Pancreas (tissue), 10 donors: ENCODE results near the gene PXMP4. TPM values are rescaled to one million over a fixed set of nuclear protein-coding genes. Genes with fewer than 3 reads are reported as not detected.

Source experiments
- ATAC-seq, 4 donors: fragments of 200-7000 bp; cut with Tn5 transposase; one replicate each; pipeline versions ENCODE4 v1.8.0 to v1.9.1; 2020; ENCODE audit warnings: mild to moderate bottlenecking in 4 of 4, moderate library complexity in 4 of 4
- DNase-seq, 6 donors: peaks; one replicate each; pipeline ENCODE4 v3.0.0-alpha.2; 2020
- FAIRE-seq: peaks from 2 replicates; lab custom pipeline; 2012; peaks lifted over from hg19 to GRCh38; lab: Jason Lieb, UNC
- H3K27ac ChIP-seq, 4 donors: fragments of 200-600 bp; sonication (generic); 1 replicate in 3 of 4; 2 replicates in 1 of 4; pipeline versions ENCODE4 v1.5.0 to v1.8.0; 2020
- H3K27me3 ChIP-seq, 4 donors: fragments of 200-600 bp; one replicate each; pipeline ENCODE4 v1.8.0; 2021
- H3K36me3 ChIP-seq, 3 donors: fragments of 200-600 bp; sonication (generic) in 1 of 3; one replicate each; pipeline versions ENCODE4 v1.5.0 to v1.8.0; 2020 to 2021
- H3K4me1 ChIP-seq, 3 donors: fragments of 200-600 bp; one replicate each; pipeline ENCODE4 v1.8.0; 2021
- H3K4me3 ChIP-seq, 4 donors: fragments of 200-600 bp; sonication (generic) in 2 of 4; one replicate each; pipeline versions ENCODE4 v1.5.0 to v1.8.0; 2020 to 2021
- H3K9me3 ChIP-seq, 4 donors: fragments of 200-600 bp; one replicate each; pipeline ENCODE4 v1.8.0; 2021
- CTCF ChIP-seq, 4 donors: fragments of 200-600 bp; sonication (generic) in 3 of 4; IDR thresholded peaks; one replicate each; pipeline versions ENCODE4 v1.5.0 to v1.8.0; 2021; ENCODE audit warnings: antibody characterized with exemption in 4 of 4
- WGBS, 2 donors: extraction: QIAGEN DNeasy Blood & Tissue Kit; methylation state at CpG; one replicate each; pipeline ENCODE4 v1.1.7; 2013; 5-methylcytosine and 5-hydroxymethylcytosine counted together
- intact Hi-C, 3 donors: fragments of 100-400 bp; cut with DNase I; formaldehyde crosslinking; loops; one replicate each; pipeline versions ENCODE4 v1.11.1 to v1.14.2; 2022
- polyA plus RNA-seq, 2 donors: library from polyadenylated mRNA; stranded (reverse); fragments of 200-250 nt; gene quantifications; one replicate each; pipeline ENCODE4 v1.2.3, GENCODE V29; 2013
- total RNA-seq, 6 donors: library from RNA; stranded (reverse); fragmentation: NEBNext Ultra II Directional in 4 of 6; extraction: Animal tissue kit (Norgen Biotek cat#: 25700) in 4 of 6; gene quantifications; one replicate each; pipeline versions ENCODE4 v1.2.1 to v1.2.4, GENCODE V29; 2021 to 2023
- donor health status: healthy with polysubstance abuse.
- donor health status: DM: no; HTN: no; CAD: no; lungs with moderate emphysema.
- donor health status: DM: no; HTN: no; CAD: no.
- donor health status: control.
- donor health status: control.
- donor health status: Bipolar disorder and iron deficiency.
- donor health status: DM: yes; HTN: yes; CAD: no.
- donor health status: DM: no; HTN: no; CAD: no.
- donor health status: DM: no; HTN: no; CAD: no.
- donor health status: DM: yes; HTN: yes; CAD: no.

The PXMP4 gene
- total and polyA plus RNA-seq, 8 donors: 2.1 to 8.2 (median 5.4) TPM

GRCh38 chr20:33686100-33686983 is 33.8 kb downstream of the PXMP4 start, which contains the start of gene E2F1:
Gene E2F1, minus strand, starts transcription at chr20:33686385. Its CDS starts 121 bp downstream, at chr20:33686264.
- TF ChIP-seq CTCF (IDR thresholded peaks at IDR 0.05): peak in 1 of 4 donors; percentile 24
- WGBS, 2 donors: 2 to 4% methylated on average over 59 to 101 of the region's 101 CpGs
- no peaks in the 10 kb centered on the region for H3K9me3 ChIP-seq
- intact Hi-C loops: no loop called here
- peak; percentile 99 to 100 (median 100) for ATAC-seq
- no peaks in the 10 kb centered on the region for H3K36me3 ChIP-seq
- H3K27me3 ChIP-seq: no peaks in the 10 kb centered on the region
- no peaks in the 10 kb centered on the region for H3K4me1 ChIP-seq
- FAIRE-seq: no peak
- peak within 1 kb of the TSS; percentile 18 to 46 (median 32) for H3K4me3 ChIP-seq
- DNase-seq: peak; percentile 93 to 99 (median 96)
- no peak within 1 kb of the TSS for H3K27ac ChIP-seq

- no peak overlapping the region for H3K27ac ChIP-seq
- H3K4me3 ChIP-seq: peak overlapping the region; percentile 18 to 46 (median 32)
- intact Hi-C loops: no loop called here
- H3K9me3 ChIP-seq: no peaks in the 10 kb centered on the region
- H3K27me3 ChIP-seq: no peaks in the 10 kb centered on the region
- ATAC-seq: no peak
- WGBS, 2 donors: 3 to 6% methylated on average over 32 to 53 of the region's 53 CpGs
- peak in 1 of 6 donors; percentile 74 for DNase-seq
- no peaks in the 10 kb centered on the region for H3K4me1 ChIP-seq
- no peaks in the 10 kb centered on the region for H3K36me3 ChIP-seq
- FAIRE-seq: no peak
- TF ChIP-seq CTCF (IDR thresholded peaks at IDR 0.05): no peak
Measured at GRCh38 chr20:33685328-33686099, 34.6 kb downstream of the PXMP4 start.

- no peak for DNase-seq
- no peak for FAIRE-seq
- no peak for TF ChIP-seq CTCF (IDR thresholded peaks at IDR 0.05)
- no peaks in the 10 kb centered on the region for H3K4me1 ChIP-seq
- H3K36me3 ChIP-seq: no peaks in the 10 kb centered on the region
- intact Hi-C loops: no loop called here
- H3K27me3 ChIP-seq: no peaks in the 10 kb centered on the region
- no peak for ATAC-seq
- WGBS, 2 donors: 55 to 66% methylated on average over 10 of the region's 10 CpGs
- H3K4me3 ChIP-seq: no peak overlapping the region
- H3K27ac ChIP-seq: no peak overlapping the region
- H3K9me3 ChIP-seq: no peaks in the 10 kb centered on the region
Measured at GRCh38 chr20:33684533-33685327, 35.4 kb downstream of the PXMP4 start.

GRCh38 chr20:33681728-33682353 is 38.3 kb downstream of the PXMP4 start:
- no peak overlapping the region for H3K4me3 ChIP-seq
- intact Hi-C loops: no loop called here
- H3K36me3 ChIP-seq: no peaks in the 10 kb centered on the region
- H3K27ac ChIP-seq: no peak overlapping the region
- no peak for DNase-seq
- no peaks in the 10 kb centered on the region for H3K27me3 ChIP-seq
- no peaks in the 10 kb centered on the region for H3K9me3 ChIP-seq
- H3K4me1 ChIP-seq: no peaks in the 10 kb centered on the region
- FAIRE-seq: no peak
- 87 to 92% methylated on average over 9 of the region's 9 CpGs for WGBS, 2 donors
- no peak for TF ChIP-seq CTCF (IDR thresholded peaks at IDR 0.05)
- ATAC-seq: no peak
